Naive thymus-derived CD4-positive, alpha-beta T cell (primary cell): Measurements from ENCODE around the gene IFNGR1. TPM values are rescaled to one million over a fixed set of nuclear protein-coding genes. Genes with fewer than 3 reads are reported as not detected.

Source experiments
- ATAC-seq: fragments of 150-1000 bp; cut with Tn5 transposase; 2 replicates; pipeline ENCODE4 v1.10.0; 2021; ENCODE audit warnings: mild to moderate bottlenecking, moderate library complexity
- CTCF ChIA-PET: fragments of 350-600 bp; sonication (Branson Sonifier 250); formaldehyde crosslinking; loops from one replicate; lab custom pipeline; 2021; ENCODE audit warnings: antibody characterized with exemption; lab: Charles Lee
- POLR2A ChIA-PET: fragments of 350-600 bp; sonication (Branson Sonifier 250); formaldehyde crosslinking; loops from one replicate; lab custom pipeline; 2021; ENCODE audit warnings: antibody characterized with exemption, inconsistent platforms; lab: Charles Lee
- DNase-seq, 9 donors: peaks; one replicate each; pipeline versions ENCODE4 v3.0.0 to v3.0.0-alpha.2; 2020 to 2022; ENCODE audit warnings: mixed read lengths in 1 of 9
- H3K27ac ChIP-seq: one replicate; pipeline ENCODE4 v1.7.0; 2013; ENCODE audit warnings: mild to moderate bottlenecking, low read depth, low read length, moderate library complexity
- H3K27me3 ChIP-seq, 2 donors: one replicate each; pipeline ENCODE4 v1.7.0; 2013; ENCODE audit warnings: low read length in 2 of 2, mild to moderate bottlenecking in 2 of 2, moderate library complexity in 2 of 2; ENCODE audit not compliant: control insufficient read depth in 2 of 2, insufficient read depth in 2 of 2
- H3K36me3 ChIP-seq, 3 experiments: 1 replicate in 2 of 3; 2 replicates in 1 of 3; pipeline ENCODE4 v1.7.0; 2013; ENCODE audit warnings: low read length in 3 of 3, mild to moderate bottlenecking in 3 of 3, moderate library complexity in 1 of 3; ENCODE audit not compliant: insufficient read depth in 3 of 3, control insufficient read depth in 2 of 3
- H3K4me1 ChIP-seq, 2 donors: one replicate each; pipeline ENCODE4 v1.7.0; 2013; ENCODE audit warnings: low read length in 2 of 2, mild to moderate bottlenecking in 2 of 2, moderate library complexity in 1 of 2; ENCODE audit not compliant: control insufficient read depth in 2 of 2, insufficient read depth in 2 of 2
- H3K4me3 ChIP-seq: 2 replicates; pipeline ENCODE4 v1.7.0; 2013; ENCODE audit warnings: mild to moderate bottlenecking, low read length
- H3K9me3 ChIP-seq, 3 experiments: 1 replicate in 2 of 3; 2 replicates in 1 of 3; pipeline ENCODE4 v1.7.0; 2013; ENCODE audit warnings: low read length in 3 of 3; ENCODE audit not compliant: control insufficient read depth in 2 of 3
- H3K27ac Mint-ChIP-seq, 9 donors: one replicate each; pipeline ENCODE4 v1.8.0; 2020 to 2022; ENCODE audit warnings: mixed read lengths in 9 of 9, mild to moderate bottlenecking in 8 of 9, moderate library complexity in 5 of 9, inconsistent platforms in 2 of 9
- H3K27me3 Mint-ChIP-seq, 5 donors: one replicate each; pipeline ENCODE4 v1.8.0; 2021 to 2022; ENCODE audit warnings: mixed read lengths in 5 of 5, mild to moderate bottlenecking in 1 of 5
- H3K36me3 Mint-ChIP-seq, 5 donors: one replicate each; pipeline ENCODE4 v1.8.0; 2020 to 2022; ENCODE audit warnings: mixed read lengths in 5 of 5, mild to moderate bottlenecking in 3 of 5, inconsistent platforms in 1 of 5
- H3K4me1 Mint-ChIP-seq, 7 donors: one replicate each; pipeline ENCODE4 v1.8.0; 2020 to 2022; ENCODE audit warnings: mixed read lengths in 7 of 7, mild to moderate bottlenecking in 3 of 7, inconsistent platforms in 1 of 7
- H3K4me3 Mint-ChIP-seq, 10 donors: one replicate each; pipeline ENCODE4 v1.8.0; 2020 to 2022; ENCODE audit warnings: mild to moderate bottlenecking in 10 of 10, mixed read lengths in 10 of 10, moderate library complexity in 6 of 10, inconsistent platforms in 2 of 10
- H3K9me3 Mint-ChIP-seq, 11 donors: one replicate each; pipeline ENCODE4 v1.8.0; 2020 to 2022; ENCODE audit warnings: mixed read lengths in 11 of 11, mild to moderate bottlenecking in 4 of 11, inconsistent platforms in 1 of 11, moderate library complexity in 1 of 11
- intact Hi-C, 2 donors: fragments of 100-400 bp; cut with micrococcal nuclease; formaldehyde crosslinking; loops; one replicate each; pipeline ENCODE4 v1.15.1; 2023
- polyA plus RNA-seq, 2 donors: library from polyadenylated mRNA; unstranded; fragments of 300-500 nt; fragmentation: Illumina TruSeq; gene quantifications; one replicate each; pipeline ENCODE4 v1.2.3, GENCODE V29; 2021
- total RNA-seq, 6 experiments: library from RNA in 5 of 6; stranded (reverse) in 5 of 6; gene quantifications; 1 replicate in 5 of 6; 2 replicates in 1 of 6; pipeline ENCODE4 v1.2.3 and lab custom pipeline; 2021 to 2026

The IFNGR1 gene
- total RNA-seq (10 to 100 TPM; 29.2 to 90.7 (median 31.3) TPM), polyA plus RNA-seq (10 to 100 TPM; 27.9 to 32.6 TPM), total RNA-seq (lab: John Stamatoyannopoulos, UW) (45.5 reads per million, percentile 69 among the genes with 10 or more reads in this experiment)

- intact Hi-C loops = loop anchor here (1.0 to 10.0 kb wide), 11 partner anchors 13 to 1556 kb away; partner anchors contain the start of genes PEX7 (in 2 of the 2), CCDC28A (in 1 of the 2), HEBP2 (in 1 of the 2) and MTFR2 (in 1 of the 2)
- peak; percentile 89 to 97 (median 93) for DNase-seq
- Histone ChIP-seq H3K36me3 (peaks cover 0 to 5% (median 0%) of the 10 kb centered on the region in 3 experiments), H3K4me1 (peaks cover 20 to 43% of the 10 kb centered on the region in 2 donors), H3K4me3 (peak within 1 kb of the TSS; percentile 88), H3K9me3 (no peaks in the 10 kb centered on the region), H3K27ac (peak within 1 kb of the TSS; percentile 91), H3K27me3 (no peaks in the 10 kb centered on the region)
- Mint-ChIP-seq H3K4me3 (peak within 1 kb of the TSS; percentile 85 to 100 (median 99)), H3K27ac (peak within 1 kb of the TSS; percentile 91 to 100 (median 100)), H3K9me3 (peaks cover 0 to 2% (median 0%) of the 10 kb centered on the region in 11 donors), H3K36me3 (peaks cover 0 to 21% (median 3%) of the 10 kb centered on the region in 5 donors), H3K4me1 (peaks cover 36 to 84% (median 69%) of the 10 kb centered on the region in 7 donors), H3K27me3 (no peaks in the 10 kb centered on the region)
- POLR2A ChIA-PET = no interaction called here
- CTCF ChIA-PET = interaction anchor here (1.0 kb wide), 1 partner anchor 96 kb away, joined by 3 read pairs; no protein-coding TSS in a partner anchor
- peak; percentile 92 for ATAC-seq
Observed at GRCh38 chr6:137218917-137219663, at the start of gene IFNGR1. TSS of gene IFNGR1 (minus strand) at chr6:137219385. CDS start at chr6:137219327, 58 bp downstream.

DNA sequence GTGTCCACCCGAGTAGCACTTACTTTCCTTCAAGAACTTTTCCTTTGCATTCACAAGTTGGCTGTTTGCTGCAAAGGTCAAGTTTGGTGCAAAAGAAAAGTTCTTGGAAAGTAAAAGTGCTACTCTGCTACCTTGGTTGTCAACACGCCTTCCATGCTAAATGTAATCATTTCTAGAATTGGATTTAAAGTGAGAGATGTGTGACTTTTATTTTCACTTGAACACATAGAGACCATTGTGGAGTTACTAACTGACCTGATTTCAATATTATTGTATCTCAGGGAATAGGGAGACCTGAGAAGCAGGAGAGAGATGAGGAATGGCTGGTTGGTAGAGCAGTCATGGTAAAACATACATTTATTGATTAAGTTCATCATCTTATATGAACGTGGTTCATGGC is 49.7 kb upstream of the IFNGR1 start:
- H3K4me1 ChIP-seq = peaks cover 0 to 16% of the 10 kb centered on the region in 2 donors
- peaks cover 0 to 7% (median 0%) of the 10 kb centered on the region in 7 donors for H3K4me1 Mint-ChIP-seq
- H3K9me3 ChIP-seq = no peaks in the 10 kb centered on the region
- H3K4me3 ChIP-seq = no peak overlapping the region
- H3K36me3 Mint-ChIP-seq = peaks cover 0 to 3% (median 0%) of the 10 kb centered on the region in 5 donors
- H3K9me3 Mint-ChIP-seq = no peaks in the 10 kb centered on the region
- ATAC-seq (no peak), DNase-seq (no peak)
- no peak overlapping the region for H3K27ac Mint-ChIP-seq
- POLR2A ChIA-PET = no interaction called here
- CTCF ChIA-PET = interaction anchor here (0.9 kb wide), 1 partner anchor 322 kb away, joined by 5 read pairs; no protein-coding TSS in a partner anchor
- no peaks in the 10 kb centered on the region for H3K36me3 ChIP-seq
- H3K27me3 Mint-ChIP-seq = peaks cover 9 to 51% (median 16%) of the 10 kb centered on the region in 5 donors
- H3K27me3 ChIP-seq = no peaks in the 10 kb centered on the region
- intact Hi-C loops = no loop called here
- H3K4me3 Mint-ChIP-seq = no peak overlapping the region
- no peak overlapping the region for H3K27ac ChIP-seq

DNA sequence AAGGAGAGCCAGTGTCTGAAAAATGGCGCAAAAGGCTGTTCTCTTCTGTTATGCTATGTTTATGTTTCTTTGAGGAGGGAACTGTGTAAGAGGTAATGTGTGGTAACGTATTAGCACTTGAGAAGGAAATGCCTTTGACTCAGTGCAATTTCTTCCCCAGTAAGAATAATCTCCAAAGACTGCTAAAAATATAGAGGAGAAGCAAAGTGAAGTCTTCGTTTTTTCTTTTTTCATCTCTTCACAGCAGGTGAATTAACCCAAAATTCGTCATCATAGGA is 47.1 kb upstream of the IFNGR1 start:
- H3K27me3 Mint-ChIP-seq = peaks cover 9 to 53% (median 16%) of the 10 kb centered on the region in 5 donors
- Histone ChIP-seq H3K27me3 (no peaks in the 10 kb centered on the region), H3K36me3 (no peaks in the 10 kb centered on the region), H3K4me3 (no peak overlapping the region), H3K27ac (no peak overlapping the region), H3K4me1 (peaks cover 0 to 22% of the 10 kb centered on the region in 2 donors), H3K9me3 (no peaks in the 10 kb centered on the region)
- intact Hi-C loops = no loop called here
- H3K4me3 Mint-ChIP-seq = no peak overlapping the region
- DNase-seq = no peak
- ATAC-seq = no peak
- H3K36me3 Mint-ChIP-seq = peaks cover 0 to 3% (median 0%) of the 10 kb centered on the region in 5 donors
- ChIA-PET POLR2A (no interaction called here), CTCF (no interaction called here)
- peaks cover 0 to 16% (median 3%) of the 10 kb centered on the region in 7 donors for H3K4me1 Mint-ChIP-seq
- H3K27ac Mint-ChIP-seq = no peak overlapping the region
- no peaks in the 10 kb centered on the region for H3K9me3 Mint-ChIP-seq

DNA sequence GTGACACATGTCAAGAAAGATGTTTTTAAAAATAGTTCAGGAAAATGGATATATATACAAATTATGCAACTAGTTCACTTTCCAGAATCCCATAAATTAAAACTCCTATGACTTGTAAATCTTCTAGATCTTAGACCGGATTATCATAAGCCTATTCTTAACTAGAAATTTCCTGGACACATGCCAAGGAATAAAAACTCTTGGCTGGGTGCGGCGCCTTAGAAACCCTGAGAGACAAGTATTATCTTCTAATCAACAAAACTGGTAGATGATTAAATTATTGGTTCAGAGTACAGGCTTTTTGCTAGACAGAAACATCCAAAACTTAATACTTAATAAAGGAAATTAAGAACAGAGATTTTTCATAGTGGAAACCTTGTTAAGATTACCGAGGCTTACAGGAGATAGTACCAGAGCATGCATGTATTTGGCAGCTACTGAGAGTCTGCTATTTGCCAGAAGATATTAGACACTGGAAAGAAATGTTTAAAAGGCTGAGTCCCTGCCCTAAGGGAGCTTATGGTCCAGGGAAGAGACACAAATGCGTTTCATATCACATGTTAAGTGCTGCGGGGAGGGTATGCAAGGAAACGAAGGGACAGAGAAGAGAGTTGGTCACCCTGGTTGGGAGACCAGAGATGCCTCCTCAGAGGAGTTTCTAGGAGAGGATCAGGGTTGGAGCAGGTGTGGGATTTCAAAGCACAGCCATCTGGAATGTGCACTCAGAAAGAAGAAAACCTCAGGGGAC is 46.5 kb upstream of the IFNGR1 start:
- POLR2A ChIA-PET = no interaction called here
- Mint-ChIP-seq H3K27ac (no peak overlapping the region), H3K4me1 (peaks cover 0 to 17% (median 3%) of the 10 kb centered on the region in 7 donors), H3K27me3 (peaks cover 9 to 53% (median 16%) of the 10 kb centered on the region in 5 donors), H3K36me3 (peaks cover 0 to 3% (median 0%) of the 10 kb centered on the region in 5 donors), H3K4me3 (no peak overlapping the region), H3K9me3 (no peaks in the 10 kb centered on the region)
- DNase-seq (no peak), ATAC-seq (no peak)
- H3K9me3 ChIP-seq = no peaks in the 10 kb centered on the region
- H3K27me3 ChIP-seq = no peaks in the 10 kb centered on the region
- no peak overlapping the region for H3K4me3 ChIP-seq
- CTCF ChIA-PET = no interaction called here
- peaks cover 0 to 25% of the 10 kb centered on the region in 2 donors for H3K4me1 ChIP-seq
- H3K36me3 ChIP-seq = no peaks in the 10 kb centered on the region
- intact Hi-C loops = no loop called here
- no peak overlapping the region for H3K27ac ChIP-seq

DNA sequence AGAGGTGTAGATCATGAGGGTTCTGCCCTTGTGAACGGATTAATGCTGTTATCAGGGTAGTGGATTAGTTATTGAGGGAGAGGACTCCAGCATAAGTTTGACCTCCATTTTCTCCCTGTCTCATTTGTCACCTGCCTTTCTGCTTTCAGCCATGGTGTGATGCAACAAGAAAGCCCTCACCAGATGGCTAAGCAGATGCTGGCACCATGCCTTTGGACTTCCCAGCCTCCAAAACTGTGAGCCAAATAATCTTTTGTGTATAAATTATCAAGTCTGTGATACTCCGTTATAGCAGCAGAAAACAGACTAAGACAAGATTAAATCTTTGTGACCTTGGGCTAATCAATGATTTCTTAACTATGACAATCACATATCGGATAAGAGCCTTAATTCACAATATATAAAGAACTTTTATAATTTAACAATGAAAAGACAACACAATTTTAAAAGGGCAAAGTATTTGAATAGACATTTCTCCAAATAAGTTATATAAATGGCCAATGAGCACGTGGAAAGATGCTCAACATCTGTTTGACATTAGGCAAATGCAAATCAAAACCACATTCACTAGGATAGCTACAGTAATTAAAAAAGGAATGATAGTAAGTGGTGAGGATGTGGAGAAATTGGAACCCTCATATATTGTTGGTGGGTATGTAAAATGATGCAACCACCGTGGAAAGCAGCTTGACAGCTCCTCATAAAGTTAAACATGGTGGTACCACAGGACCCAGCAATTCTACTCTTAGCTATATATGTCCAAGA is 45.3 kb upstream of the IFNGR1 start:
- DNase-seq (no peak), ATAC-seq (no peak)
- Histone ChIP-seq H3K9me3 (no peaks in the 10 kb centered on the region), H3K27ac (no peak overlapping the region), H3K36me3 (no peaks in the 10 kb centered on the region), H3K4me3 (no peak overlapping the region), H3K27me3 (no peaks in the 10 kb centered on the region), H3K4me1 (peaks cover 0 to 14% of the 10 kb centered on the region in 2 donors)
- Mint-ChIP-seq H3K36me3 (peaks cover 0 to 3% (median 0%) of the 10 kb centered on the region in 5 donors), H3K27me3 (peaks cover 9 to 49% (median 16%) of the 10 kb centered on the region in 5 donors), H3K27ac (no peak overlapping the region), H3K9me3 (no peaks in the 10 kb centered on the region), H3K4me3 (no peak overlapping the region), H3K4me1 (peaks cover 0 to 13% (median 4%) of the 10 kb centered on the region in 7 donors)
- intact Hi-C loops = no loop called here
- CTCF ChIA-PET = no interaction called here
- POLR2A ChIA-PET = no interaction called here

- no peak overlapping the region for H3K4me3 ChIP-seq
- ChIA-PET POLR2A (no interaction called here), CTCF (no interaction called here)
- Mint-ChIP-seq H3K27ac (peak overlapping the region in 1 of 9 donors; percentile 11), H3K4me3 (no peak overlapping the region), H3K9me3 (peaks cover 0 to 4% (median 0%) of the 10 kb centered on the region in 11 donors), H3K4me1 (peaks cover 0 to 14% (median 4%) of the 10 kb centered on the region in 7 donors), H3K27me3 (peaks cover 7 to 36% (median 24%) of the 10 kb centered on the region in 5 donors), H3K36me3 (peaks cover 0 to 4% (median 0%) of the 10 kb centered on the region in 5 donors)
- ATAC-seq (peak; percentile 46), DNase-seq (no peak)
- no peaks in the 10 kb centered on the region for H3K36me3 ChIP-seq
- intact Hi-C loops = no loop called here
- no peaks in the 10 kb centered on the region for H3K27me3 ChIP-seq
- H3K27ac ChIP-seq = no peak overlapping the region
- H3K9me3 ChIP-seq = no peaks in the 10 kb centered on the region
- H3K4me1 ChIP-seq = peaks cover 0 to 14% of the 10 kb centered on the region in 2 donors
Observed at GRCh38 chr6:137261761-137262160, 42.6 kb upstream of the IFNGR1 start.
